ENCODE results near the gene PPP3CA. TPM values are rescaled to one million over a fixed set of nuclear protein-coding genes. Genes with fewer than 3 reads are reported as not detected.
A peak's percentile ranks its signal among the peaks of the same experiment; 100 is the strongest.

Gene PPP3CA
- total RNA-seq, 1 donor from 2014 or later = 78.8 TPM

GRCh38 chr4:101264993-101265815, 82.1 kb downstream of the PPP3CA start:
- Mint-ChIP-seq H3K27me3 (no peaks in the 10 kb centered on the region), H3K4me1 (peaks cover 90% of the 10 kb centered on the region), H3K27ac (peak overlapping the region; percentile 69), H3K4me3 (peak overlapping the region; percentile 48), H3K9me3 (no peaks in the 10 kb centered on the region), H3K36me3 (ENCODE audit: low read depth) (no peaks in the 10 kb centered on the region)
- no peak for ATAC-seq (ENCODE audit: low read depth)
- DNase-seq = no peak
- ChIA-PET POLR2A (no interaction called here), CTCF (no interaction called here)
- TF ChIP-seq CTCF (IDR thresholded peaks at IDR 0.05) = no peak
- intact Hi-C loops (cut with micrococcal nuclease) = no loop called here

GRCh38 chr4:101264512-101264911, 82.8 kb downstream of the PPP3CA start:
- CTCF ChIA-PET = no interaction called here
- H3K27ac Mint-ChIP-seq = no peak overlapping the region
- no peak for ATAC-seq (ENCODE audit: low read depth)

GRCh38 chr4:101262683-101263082, 84.6 kb downstream of the PPP3CA start:
- H3K36me3 Mint-ChIP-seq (ENCODE audit: low read depth) = no peaks in the 10 kb centered on the region
- TF ChIP-seq CTCF (IDR thresholded peaks at IDR 0.05) = no peak
- ChIA-PET CTCF (interaction anchor here (0.5 to 1.2 kb wide), 4 partner anchors 17 to 468 kb away, joined by 3 to 4 read pairs (median 3); no protein-coding TSS in a partner anchor), POLR2A (no interaction called here)
- DNase-seq (no peak), ATAC-seq (ENCODE audit: low read depth) (peak; percentile 68)
- no peaks in the 10 kb centered on the region for H3K27me3 Mint-ChIP-seq
- peak overlapping the region; percentile 72 for H3K27ac Mint-ChIP-seq
- H3K4me1 Mint-ChIP-seq = peaks cover 96% of the 10 kb centered on the region
- H3K4me3 Mint-ChIP-seq = peak overlapping the region; percentile 35
- H3K9me3 Mint-ChIP-seq = no peaks in the 10 kb centered on the region
- intact Hi-C loops (cut with micrococcal nuclease) = loop anchor here (2.0 kb wide), 1 partner anchor 20 kb away; no protein-coding TSS in a partner anchor

More at GRCh38 chr4:101264512-101264911, 82.8 kb downstream of the PPP3CA start:
- Mint-ChIP-seq H3K4me1 (peaks cover 90% of the 10 kb centered on the region), H3K36me3 (ENCODE audit: low read depth) (no peaks in the 10 kb centered on the region), H3K9me3 (no peaks in the 10 kb centered on the region), H3K27me3 (no peaks in the 10 kb centered on the region), H3K4me3 (peak overlapping the region; percentile 30)
- no peak for TF ChIP-seq CTCF (IDR thresholded peaks at IDR 0.05)
- intact Hi-C loops (cut with micrococcal nuclease) = no loop called here
- DNase-seq = no peak
- POLR2A ChIA-PET = no interaction called here

GRCh38 chr4:101259876-101260275, 87.5 kb downstream of the PPP3CA start:
- POLR2A ChIA-PET = no interaction called here
- Mint-ChIP-seq H3K4me3 (peak overlapping the region; percentile 39), H3K4me1 (peaks cover 94% of the 10 kb centered on the region), H3K9me3 (no peaks in the 10 kb centered on the region), H3K27ac (peak overlapping the region; percentile 73), H3K36me3 (ENCODE audit: low read depth) (no peaks in the 10 kb centered on the region), H3K27me3 (no peaks in the 10 kb centered on the region)
- intact Hi-C loops (cut with micrococcal nuclease) = loop anchor here (2.0 kb wide), 2 partner anchors 15 to 87 kb away; partner anchors contain the start of gene PPP3CA
- DNase-seq = no peak
- CTCF ChIA-PET = no interaction called here
- no peak for TF ChIP-seq CTCF (IDR thresholded peaks at IDR 0.05)
- ATAC-seq (ENCODE audit: low read depth) = peak; percentile 40

GRCh38 chr4:101258883-101259282, 88.4 kb downstream of the PPP3CA start:
- DNase-seq = no peak
- H3K4me1 Mint-ChIP-seq = peaks cover 90% of the 10 kb centered on the region
- TF ChIP-seq CTCF (IDR thresholded peaks at IDR 0.05) = no peak
- ATAC-seq (ENCODE audit: low read depth) = peak; percentile 60
- H3K4me3 Mint-ChIP-seq = peak overlapping the region; percentile 55
- H3K36me3 Mint-ChIP-seq (ENCODE audit: low read depth) = no peaks in the 10 kb centered on the region
- no peaks in the 10 kb centered on the region for H3K27me3 Mint-ChIP-seq
- H3K9me3 Mint-ChIP-seq = no peaks in the 10 kb centered on the region
- POLR2A ChIA-PET = interaction anchor here (0.6 to 1.0 kb wide), 2 partner anchors 11 to 37 kb away, joined by 3 to 7 read pairs; no protein-coding TSS in a partner anchor
- H3K27ac Mint-ChIP-seq = peak overlapping the region; percentile 81
- CTCF ChIA-PET = interaction anchor here (0.9 kb wide), 1 partner anchor 90 kb away, joined by 3 read pairs; no protein-coding TSS in a partner anchor
- intact Hi-C loops (cut with micrococcal nuclease) = loop anchor here (2.0 kb wide), 1 partner anchor 16 kb away; no protein-coding TSS in a partner anchor
